SK-N-SH (cell line): Measurements from ENCODE around the gene XKR7. TPM values are rescaled to one million over a fixed set of nuclear protein-coding genes. Genes with fewer than 3 reads are reported as not detected.

ENCODE experiments used
- CTCF ChIA-PET: fragments of 300-600, 350-600 bp; formaldehyde crosslinking; extraction: SDS; loops from one replicate; lab custom pipeline; 2021; lab: Yijun Ruan, JAX
- POLR2A ChIA-PET: fragments of 350-600 bp; sonication (Branson Sonifier 250); formaldehyde crosslinking; extraction: SDS; loops from one replicate; lab custom pipeline; 2020; ENCODE audit warnings: antibody characterized with exemption, inconsistent platforms; lab: Yijun Ruan, JAX
- DNase-seq: peaks from one replicate; pipeline ENCODE4 v3.0.0; 2012
- H2AFZ ChIP-seq: fragments of 200-600 bp; sonication (generic); 2 replicates; pipeline ENCODE4 v1.8.1; 2016; ENCODE audit warnings: antibody characterized with exemption, mild to moderate bottlenecking, low read depth
- H3F3A ChIP-seq: fragments of 200-600 bp; sonication (generic); replicated peaks from 2 replicates; pipeline ENCODE3; 2016; ENCODE audit warnings: antibody characterized with exemption, mild to moderate bottlenecking; ENCODE audit not compliant: insufficient read depth
- H3K27ac ChIP-seq, 2 experiments: fragments of 200-500 bp in 1 of 2; fragments of 200-600 bp in 1 of 2; sonication (Bioruptor generic) in 1 of 2; sonication (generic), shearing (Covaris generic) in 1 of 2; 2 replicates each; pipeline versions ENCODE4 v1.5.1 to v1.6.1; 2014 to 2016; ENCODE audit warnings: low read depth in 2 of 2, inconsistent platforms in 1 of 2, low read length in 1 of 2, mild to moderate bottlenecking in 1 of 2, mixed read lengths in 1 of 2
- H3K27me3 ChIP-seq: fragments of 200-600 bp; sonication (generic), shearing (Covaris generic); 2 replicates; pipeline ENCODE4 v1.6.1; 2016; ENCODE audit warnings: mixed run types; ENCODE audit not compliant: insufficient read depth
- H3K36me3 ChIP-seq, 2 experiments: fragments of 200-500 bp in 1 of 2; fragments of 200-600 bp in 1 of 2; sonication (Bioruptor generic) in 1 of 2; sonication (generic) in 1 of 2; replicated peaks in 1 of 2; 2 replicates each; pipeline versions ENCODE3 to v1.5.1; 2014 to 2016; ENCODE audit warnings: low read length in 1 of 2, mild to moderate bottlenecking in 1 of 2; ENCODE audit not compliant: insufficient read depth in 2 of 2, control insufficient read depth in 1 of 2
- H3K4me1 ChIP-seq, 2 experiments: fragments of 200-500 bp in 1 of 2; fragments of 200-600 bp in 1 of 2; sonication (Bioruptor generic) in 1 of 2; sonication (generic), shearing (Covaris generic) in 1 of 2; 2 replicates each; pipeline versions ENCODE4 v1.5.1 to v1.6.1; 2014 to 2016; ENCODE audit warnings: low read depth in 1 of 2, low read length in 1 of 2, mixed run types in 1 of 2; ENCODE audit not compliant: insufficient read depth in 2 of 2, control insufficient read depth in 1 of 2
- H3K4me2 ChIP-seq: fragments of 200-600 bp; sonication (generic), shearing (Covaris generic); 2 replicates; pipeline ENCODE4 v1.6.1; 2017; ENCODE audit warnings: mixed run types
- H3K4me3 ChIP-seq, 2 experiments: fragments of 200-500 bp in 1 of 2; fragments of 200-600 bp in 1 of 2; sonication (Bioruptor generic) in 1 of 2; sonication (generic), shearing (Covaris generic) in 1 of 2; 2 replicates each; pipeline versions ENCODE4 v1.5.1 to v1.8.1; 2014 to 2016; ENCODE audit warnings: low read depth in 2 of 2, inconsistent platforms in 1 of 2, low read length in 1 of 2, mild to moderate bottlenecking in 1 of 2, mixed read lengths in 1 of 2, moderate library complexity in 1 of 2
- H3K79me2 ChIP-seq: fragments of 200-600 bp; sonication (generic); 2 replicates; pipeline ENCODE4 v1.8.1; 2017; ENCODE audit warnings: mild to moderate bottlenecking; ENCODE audit not compliant: insufficient read depth
- H3K9ac ChIP-seq: fragments of 200-600 bp; sonication (generic); 2 replicates; pipeline ENCODE4 v1.6.1; 2017; ENCODE audit warnings: mixed run types
- H3K9me2 ChIP-seq: fragments of 200-600 bp; sonication (generic); 2 replicates; pipeline ENCODE4 v1.6.1; 2017; ENCODE audit warnings: mixed run types
- H3K9me3 ChIP-seq: fragments of 200-600 bp; sonication (generic); 2 replicates; pipeline ENCODE4 v1.6.1; 2017; ENCODE audit warnings: mixed run types, mild to moderate bottlenecking, moderate library complexity
- H4K20me1 ChIP-seq: fragments of 200-600 bp; sonication (generic); 2 replicates; pipeline ENCODE4 v1.6.1; 2017; ENCODE audit warnings: mild to moderate bottlenecking, mixed run types; ENCODE audit not compliant: insufficient read depth
- EZH2phosphoT487 ChIP-seq: fragments of 200-600 bp; sonication (generic); IDR thresholded peaks from 2 replicates; pipeline ENCODE4 v1.6.1; 2017; ENCODE audit warnings: low read depth, mixed run types, mild to moderate bottlenecking, antibody characterized with exemption, moderate library complexity, borderline replicate concordance
- FOSL2 ChIP-seq: IDR thresholded peaks from 2 replicates; pipeline ENCODE4 v1.4.0; 2012; ENCODE audit warnings: low read depth, mild to moderate bottlenecking, moderate library complexity, borderline replicate concordance
- GATA2 ChIP-seq: sonication (generic); formaldehyde crosslinking; IDR thresholded peaks from 2 replicates; pipeline ENCODE4 v1.5.0; 2020; ENCODE audit warnings: mild to moderate bottlenecking, missing genetic modification reagents
- JUND ChIP-seq: IDR thresholded peaks from 2 replicates; pipeline ENCODE4 v1.4.0; 2012
- MAX ChIP-seq: IDR thresholded peaks from 2 replicates; pipeline ENCODE4 v1.4.0; 2012; ENCODE audit warnings: low read depth
- MEF2A ChIP-seq: IDR thresholded peaks from 2 replicates; pipeline ENCODE4 v1.4.0; 2012; ENCODE audit warnings: low read depth, borderline replicate concordance
- NFIC ChIP-seq: IDR thresholded peaks from 2 replicates; pipeline ENCODE4 v1.4.0; 2012; ENCODE audit warnings: borderline replicate concordance
- NRF1 ChIP-seq: IDR thresholded peaks from 2 replicates; pipeline ENCODE4 v1.6.1; 2012; ENCODE audit warnings: low read depth, mild to moderate bottlenecking, low read length
- PBX3 ChIP-seq: IDR thresholded peaks from 2 replicates; pipeline ENCODE4; 2012
- POLR2AphosphoS5 ChIP-seq: IDR thresholded peaks from 2 replicates; pipeline ENCODE4 v1.6.1; 2012; ENCODE audit warnings: low read depth, low read length
- REST ChIP-seq: IDR thresholded peaks from 2 replicates; pipeline ENCODE4 v1.6.1; 2012; ENCODE audit warnings: mild to moderate bottlenecking, low read depth, low read length, moderate library complexity
- RFX5 ChIP-seq: IDR thresholded peaks from 2 replicates; pipeline ENCODE4 v1.6.1; 2012; ENCODE audit warnings: mild to moderate bottlenecking, improper control_type of control experiment, low read length
- SIN3A ChIP-seq: IDR thresholded peaks from 2 replicates; pipeline ENCODE4 v1.6.1; 2012; ENCODE audit warnings: low read depth, mild to moderate bottlenecking, low read length, moderate library complexity, borderline replicate concordance
- SMC3 ChIP-seq: IDR thresholded peaks from 2 replicates; pipeline ENCODE4 v1.6.1; 2012; ENCODE audit warnings: low read depth, low read length, improper control_type of control experiment
- YY1 ChIP-seq: IDR thresholded peaks from 2 replicates; pipeline ENCODE4 v1.4.0; 2012; ENCODE audit warnings: low read depth, mild to moderate bottlenecking
- ZBTB33 ChIP-seq: IDR thresholded peaks from 2 replicates; pipeline ENCODE4 v1.4.0; 2012; ENCODE audit warnings: low read depth, borderline replicate concordance
- WGBS: methylation state at CpG from one replicate; pipeline ENCODE4 v1.1.6; 2017; ENCODE audit warnings: low lambda C conversion rate; 5-methylcytosine and 5-hydroxymethylcytosine counted together
- polyA plus RNA-seq, 3 experiments: library from polyadenylated mRNA; depleted of rRNA; stranded (reverse); fragments of >200 nt; gene quantifications; 2 replicates each; pipeline ENCODE4 v1.2.3, GENCODE V29; 2012
- TF ChIP-seq, protein P1 (sequence below): IDR thresholded peaks from 2 replicates; pipeline ENCODE4 v1.4.0; 2012; ENCODE audit warnings: low read depth, borderline replicate concordance
- TF ChIP-seq, protein P2 (sequence below): fragments of 150-350 bp; IDR thresholded peaks from 2 replicates; pipeline ENCODE4 v1.6.1; 2017; ENCODE audit warnings: antibody characterized with exemption, low read length, low read depth, borderline replicate concordance

XKR7 gene
- polyA plus RNA-seq, 1 of the 3 experiments (the other 2 are of a cell fraction), result 0.02 TPM

DNA sequence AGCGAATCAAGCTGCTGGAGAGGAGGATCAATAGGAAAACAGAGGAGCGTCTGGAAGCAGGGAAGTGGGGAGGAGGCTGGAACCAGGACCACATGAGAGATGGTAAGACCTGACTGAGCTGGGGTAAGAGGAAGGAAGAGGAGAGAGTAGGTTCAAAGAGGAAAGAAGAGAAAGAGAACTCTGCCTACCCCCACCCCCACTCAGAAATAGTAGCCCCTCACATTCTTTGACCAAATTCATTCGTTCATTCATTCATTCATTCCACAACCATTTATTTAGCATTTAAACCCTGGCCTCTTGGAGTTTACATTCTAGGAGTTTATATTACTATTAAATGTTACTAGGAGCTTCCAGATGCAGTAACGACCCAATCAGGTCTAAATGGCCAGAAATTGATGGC is 68.3 kb downstream of the XKR7 start:
- WGBS, result 27% methylated on average over 4 of the region's 4 CpGs
- Histone ChIP-seq H3K9ac (no peak overlapping the region), H3K4me3 (no peak overlapping the region), H3F3A (peaks cover 4% of the 10 kb centered on the region), H3K27me3 (peaks cover 41% of the 10 kb centered on the region), H2AFZ (no peak overlapping the region), H4K20me1 (no peaks in the 10 kb centered on the region), H3K36me3 (no peaks in the 10 kb centered on the region), H3K4me1 (peaks cover 0 to under 1% of the 10 kb centered on the region in 2 experiments; a peak in 1 of 4 replicates), H3K9me2 (no peaks in the 10 kb centered on the region), H3K79me2 (no peaks in the 10 kb centered on the region), H3K4me2 (no peak overlapping the region), H3K9me3 (no peaks in the 10 kb centered on the region), H3K27ac (no peak overlapping the region)
- no peak for DNase-seq
- ChIA-PET POLR2A (no interaction called here), CTCF (interaction anchor here (1.2 to 9.8 kb wide), 5 partner anchors 55 to 213 kb away, joined by 3 to 170 read pairs (median 9); no protein-coding TSS in a partner anchor)
- TF ChIP-seq NFIC (no peak), RFX5 (no peak), FOSL2 (no peak), SMC3 (no peak), SIN3A (no peak), NRF1 (no peak), MAX (no peak), GATA2 (CRISPR knock-in tag) (no peak), POLR2AphosphoS5 (no peak), MEF2A (no peak), JUND (no peak), EZH2phosphoT487 (no peak), ZBTB33 (no peak), PBX3 (no peak), YY1 (no peak), REST (no peak)
- TF ChIP-seq, protein P1, sequence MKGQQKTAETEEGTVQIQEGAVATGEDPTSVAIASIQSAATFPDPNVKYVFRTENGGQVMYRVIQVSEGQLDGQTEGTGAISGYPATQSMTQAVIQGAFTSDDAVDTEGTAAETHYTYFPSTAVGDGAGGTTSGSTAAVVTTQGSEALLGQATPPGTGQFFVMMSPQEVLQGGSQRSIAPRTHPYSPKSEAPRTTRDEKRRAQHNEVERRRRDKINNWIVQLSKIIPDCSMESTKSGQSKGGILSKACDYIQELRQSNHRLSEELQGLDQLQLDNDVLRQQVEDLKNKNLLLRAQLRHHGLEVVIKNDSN, result no peak
- TF ChIP-seq, protein P2, sequence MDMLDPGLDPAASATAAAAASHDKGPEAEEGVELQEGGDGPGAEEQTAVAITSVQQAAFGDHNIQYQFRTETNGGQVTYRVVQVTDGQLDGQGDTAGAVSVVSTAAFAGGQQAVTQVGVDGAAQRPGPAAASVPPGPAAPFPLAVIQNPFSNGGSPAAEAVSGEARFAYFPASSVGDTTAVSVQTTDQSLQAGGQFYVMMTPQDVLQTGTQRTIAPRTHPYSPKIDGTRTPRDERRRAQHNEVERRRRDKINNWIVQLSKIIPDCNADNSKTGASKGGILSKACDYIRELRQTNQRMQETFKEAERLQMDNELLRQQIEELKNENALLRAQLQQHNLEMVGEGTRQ, result no peak
